ENCODE data around the gene GDF3. TPM values are rescaled to one million over a fixed set of nuclear protein-coding genes. Genes with fewer than 3 reads are reported as not detected.

GDF3 gene
- total and polyA plus RNA-seq, 2 experiments from 2014 or later, result 15.3 to 31.7 TPM

DNA sequence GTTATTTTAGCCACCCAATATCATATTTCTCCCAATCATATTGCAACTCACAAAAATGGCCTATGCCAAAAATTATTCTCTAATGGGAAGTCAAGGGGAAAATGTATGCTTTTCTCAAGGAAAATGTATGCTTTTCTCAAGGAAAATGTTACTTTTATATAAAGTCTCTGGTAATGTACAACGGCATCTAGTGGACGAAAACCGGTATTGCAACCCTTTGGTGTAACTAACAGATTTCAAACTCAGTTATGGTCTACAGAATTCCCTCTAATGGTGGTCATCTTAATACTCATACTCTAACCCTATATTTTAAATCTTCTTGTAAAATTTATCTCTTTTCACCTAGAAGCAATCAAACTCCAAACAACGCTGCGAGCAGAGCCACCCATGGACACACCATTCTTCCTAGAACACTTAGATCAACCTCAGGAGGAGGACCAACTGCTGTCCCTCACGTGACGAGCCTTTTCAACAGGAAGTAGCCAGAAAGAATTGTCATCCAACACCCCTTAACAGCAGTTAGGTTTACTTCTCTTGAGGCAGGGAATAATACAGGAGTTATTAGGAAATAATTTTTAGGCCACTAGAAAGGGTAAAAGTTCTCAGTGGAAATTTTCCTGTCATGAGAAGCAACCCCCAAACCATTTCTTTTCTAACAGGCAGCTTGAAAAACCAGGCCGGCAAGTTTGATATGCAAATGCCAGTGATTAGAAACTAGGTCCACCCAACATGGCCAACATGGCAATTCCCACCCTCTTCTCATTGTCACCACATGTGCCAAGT is 50.0 kb downstream of the GDF3 start:
- no peak overlapping the region for H3K27ac ChIP-seq (ENCODE audit: low read depth)
- H3K4me2 ChIP-seq, result peak overlapping the region; percentile 11
- DNase-seq (ENCODE audit: low spot score) (peak; percentile 79), ATAC-seq (0 out of 3 replicates have a peak, but pooled peaks have one; percentile 15)
- no peaks in the 10 kb centered on the region for H3K36me3 Mint-ChIP-seq (ENCODE audit: low read depth)
- H3K27me3 ChIP-seq (ENCODE audit: insufficient read depth), result no peaks in the 10 kb centered on the region
- H4K20me1 ChIP-seq (replicated peaks; ENCODE audit: insufficient read depth), result no peaks in the 10 kb centered on the region
- H3K79me2 ChIP-seq (replicated peaks; ENCODE audit: insufficient read depth), result no peaks in the 10 kb centered on the region
- peaks cover 4% of the 10 kb centered on the region for H3K27me3 Mint-ChIP-seq (ENCODE audit: insufficient read depth, low read depth, poor library complexity)
- no peak overlapping the region for H3K4me3 ChIP-seq
- H3K4me1 Mint-ChIP-seq, result peaks cover 44% of the 10 kb centered on the region
- H3K4me3 Mint-ChIP-seq, result peak overlapping the region; percentile 2; the same call in 1 of the 3 replicates
- peaks cover 6% of the 10 kb centered on the region for H3F3A ChIP-seq (replicated peaks; ENCODE audit: low read depth)
- TF ChIP-seq, protein P1, sequence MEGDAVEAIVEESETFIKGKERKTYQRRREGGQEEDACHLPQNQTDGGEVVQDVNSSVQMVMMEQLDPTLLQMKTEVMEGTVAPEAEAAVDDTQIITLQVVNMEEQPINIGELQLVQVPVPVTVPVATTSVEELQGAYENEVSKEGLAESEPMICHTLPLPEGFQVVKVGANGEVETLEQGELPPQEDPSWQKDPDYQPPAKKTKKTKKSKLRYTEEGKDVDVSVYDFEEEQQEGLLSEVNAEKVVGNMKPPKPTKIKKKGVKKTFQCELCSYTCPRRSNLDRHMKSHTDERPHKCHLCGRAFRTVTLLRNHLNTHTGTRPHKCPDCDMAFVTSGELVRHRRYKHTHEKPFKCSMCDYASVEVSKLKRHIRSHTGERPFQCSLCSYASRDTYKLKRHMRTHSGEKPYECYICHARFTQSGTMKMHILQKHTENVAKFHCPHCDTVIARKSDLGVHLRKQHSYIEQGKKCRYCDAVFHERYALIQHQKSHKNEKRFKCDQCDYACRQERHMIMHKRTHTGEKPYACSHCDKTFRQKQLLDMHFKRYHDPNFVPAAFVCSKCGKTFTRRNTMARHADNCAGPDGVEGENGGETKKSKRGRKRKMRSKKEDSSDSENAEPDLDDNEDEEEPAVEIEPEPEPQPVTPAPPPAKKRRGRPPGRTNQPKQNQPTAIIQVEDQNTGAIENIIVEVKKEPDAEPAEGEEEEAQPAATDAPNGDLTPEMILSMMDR (conservative IDR thresholded peaks at IDR 0.05; ENCODE audit: low read depth in 2 of 2), result peak; percentile 69 to 97
- TF ChIP-seq, protein P2, sequence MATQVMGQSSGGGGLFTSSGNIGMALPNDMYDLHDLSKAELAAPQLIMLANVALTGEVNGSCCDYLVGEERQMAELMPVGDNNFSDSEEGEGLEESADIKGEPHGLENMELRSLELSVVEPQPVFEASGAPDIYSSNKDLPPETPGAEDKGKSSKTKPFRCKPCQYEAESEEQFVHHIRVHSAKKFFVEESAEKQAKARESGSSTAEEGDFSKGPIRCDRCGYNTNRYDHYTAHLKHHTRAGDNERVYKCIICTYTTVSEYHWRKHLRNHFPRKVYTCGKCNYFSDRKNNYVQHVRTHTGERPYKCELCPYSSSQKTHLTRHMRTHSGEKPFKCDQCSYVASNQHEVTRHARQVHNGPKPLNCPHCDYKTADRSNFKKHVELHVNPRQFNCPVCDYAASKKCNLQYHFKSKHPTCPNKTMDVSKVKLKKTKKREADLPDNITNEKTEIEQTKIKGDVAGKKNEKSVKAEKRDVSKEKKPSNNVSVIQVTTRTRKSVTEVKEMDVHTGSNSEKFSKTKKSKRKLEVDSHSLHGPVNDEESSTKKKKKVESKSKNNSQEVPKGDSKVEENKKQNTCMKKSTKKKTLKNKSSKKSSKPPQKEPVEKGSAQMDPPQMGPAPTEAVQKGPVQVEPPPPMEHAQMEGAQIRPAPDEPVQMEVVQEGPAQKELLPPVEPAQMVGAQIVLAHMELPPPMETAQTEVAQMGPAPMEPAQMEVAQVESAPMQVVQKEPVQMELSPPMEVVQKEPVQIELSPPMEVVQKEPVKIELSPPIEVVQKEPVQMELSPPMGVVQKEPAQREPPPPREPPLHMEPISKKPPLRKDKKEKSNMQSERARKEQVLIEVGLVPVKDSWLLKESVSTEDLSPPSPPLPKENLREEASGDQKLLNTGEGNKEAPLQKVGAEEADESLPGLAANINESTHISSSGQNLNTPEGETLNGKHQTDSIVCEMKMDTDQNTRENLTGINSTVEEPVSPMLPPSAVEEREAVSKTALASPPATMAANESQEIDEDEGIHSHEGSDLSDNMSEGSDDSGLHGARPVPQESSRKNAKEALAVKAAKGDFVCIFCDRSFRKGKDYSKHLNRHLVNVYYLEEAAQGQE (IDR thresholded peaks at IDR 0.05; ENCODE audit: unreplicated experiment), result no peak
- H3K36me3 ChIP-seq (ENCODE audit: insufficient read depth), result no peaks in the 10 kb centered on the region
- H3K9me2 ChIP-seq (ENCODE audit: insufficient read depth), result no peaks in the 10 kb centered on the region
- H3K9me3 Mint-ChIP-seq, result no peaks in the 10 kb centered on the region
- peak overlapping the region; percentile 46; the same call in 1 of the 2 replicates for H3K27ac Mint-ChIP-seq
- peaks cover 29% of the 10 kb centered on the region for H3K4me1 ChIP-seq (ENCODE audit: insufficient read depth)
- no peak overlapping the region for H2AFZ ChIP-seq

DNA sequence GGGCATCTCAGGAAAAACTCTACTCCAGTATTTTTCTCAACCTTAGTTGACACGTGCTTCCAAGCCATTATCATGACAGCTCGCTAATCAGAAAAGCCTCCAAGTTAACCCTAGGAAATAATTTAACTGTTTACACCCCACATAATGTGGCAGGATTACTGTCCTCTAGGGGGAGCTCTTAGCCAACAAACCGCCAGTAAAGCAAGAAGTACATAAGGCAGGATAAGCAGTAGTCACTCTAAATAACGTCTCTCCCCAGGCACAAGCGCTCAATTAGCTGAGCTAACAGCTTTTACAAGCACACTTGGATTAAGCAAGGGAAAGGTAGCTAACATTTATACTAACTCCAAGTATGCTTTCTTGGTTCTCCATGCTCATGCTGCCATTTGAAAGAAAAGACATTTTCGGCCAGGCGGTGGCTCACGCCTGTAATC is 52.7 kb downstream of the GDF3 start:
- peaks cover 10% of the 10 kb centered on the region for H3K27me3 Mint-ChIP-seq (ENCODE audit: insufficient read depth, low read depth, poor library complexity)
- no peak overlapping the region for H3K27ac Mint-ChIP-seq
- Histone ChIP-seq H3K4me1 (ENCODE audit: insufficient read depth) (peaks cover 35% of the 10 kb centered on the region), H3K27me3 (ENCODE audit: insufficient read depth) (peaks cover 3% of the 10 kb centered on the region; the same call in 1 of the 2 replicates), H3K4me2 (no peak overlapping the region), H3K9me2 (ENCODE audit: insufficient read depth) (no peaks in the 10 kb centered on the region), H2AFZ (no peak overlapping the region), H3K4me3 (no peak overlapping the region), H3K36me3 (ENCODE audit: insufficient read depth) (no peaks in the 10 kb centered on the region), H4K20me1 (replicated peaks; ENCODE audit: insufficient read depth) (no peaks in the 10 kb centered on the region), H3K79me2 (replicated peaks; ENCODE audit: insufficient read depth) (no peaks in the 10 kb centered on the region), H3F3A (replicated peaks; ENCODE audit: low read depth) (peaks cover 9% of the 10 kb centered on the region), H3K27ac (ENCODE audit: low read depth) (no peak overlapping the region)
- peaks cover 49% of the 10 kb centered on the region for H3K4me1 Mint-ChIP-seq
- DNase-seq (ENCODE audit: low spot score), result peak; percentile 72
- H3K4me3 Mint-ChIP-seq, result no peak overlapping the region
- no peaks in the 10 kb centered on the region for H3K9me3 Mint-ChIP-seq
- no peaks in the 10 kb centered on the region; the same call in 2 of the 3 replicates for H3K36me3 Mint-ChIP-seq (ENCODE audit: low read depth)
- peak; percentile 4; the same call in 2 of the 3 replicates for ATAC-seq
- 0 out of 2 replicates have a peak, but pooled peaks have one; percentile 23 for TF ChIP-seq CREB1 (CRISPR knock-in tag; IDR thresholded peaks at IDR 0.05; ENCODE audit: low read depth)
- no peak for TF ChIP-seq EZH2phosphoT487 (IDR thresholded peaks at IDR 0.05; ENCODE audit: unreplicated experiment)
- TF ChIP-seq, protein P1 (conservative IDR thresholded peaks at IDR 0.05; ENCODE audit: low read depth in 2 of 2), result peak; percentile 90 to 98
